Activated naive CD8-positive, alpha-beta T cell treated with anti-CD3 and anti-CD28 coated beads, Interleukin-2, amount 50 U/mL, for 24 hours (primary cell): ENCODE results near the gene NPHP4.
"Not testable (repeated sequence)": the region's sequence is repeated elsewhere in the genome, so short reads cannot be mapped to it uniquely, and the experiment has no call there.

Experiments
- ATAC-seq: fragments of 150-1000 bp; cut with Tn5 transposase; one replicate; pipeline ENCODE4 v1.10.0; 2021
- DNase-seq: peaks from one replicate; pipeline ENCODE4 v3.0.0; 2021
- H3K27ac Mint-ChIP-seq: one replicate; pipeline ENCODE4 v1.8.0; 2021; ENCODE audit warnings: mild to moderate bottlenecking, mixed read lengths
- H3K27me3 Mint-ChIP-seq: one replicate; pipeline ENCODE4 v1.8.0; 2021; ENCODE audit warnings: mixed read lengths
- H3K36me3 Mint-ChIP-seq: one replicate; pipeline ENCODE4 v1.8.0; 2021; ENCODE audit warnings: low read depth, mixed read lengths
- H3K4me1 Mint-ChIP-seq: one replicate; pipeline ENCODE4 v1.8.0; 2021; ENCODE audit warnings: mixed read lengths
- H3K4me3 Mint-ChIP-seq: one replicate; pipeline ENCODE4 v1.8.0; 2021; ENCODE audit warnings: mild to moderate bottlenecking, moderate library complexity, mixed read lengths
- H3K9me3 Mint-ChIP-seq: one replicate; pipeline ENCODE4 v1.8.0; 2021; ENCODE audit warnings: mixed read lengths

The NPHP4 gene

DNA sequence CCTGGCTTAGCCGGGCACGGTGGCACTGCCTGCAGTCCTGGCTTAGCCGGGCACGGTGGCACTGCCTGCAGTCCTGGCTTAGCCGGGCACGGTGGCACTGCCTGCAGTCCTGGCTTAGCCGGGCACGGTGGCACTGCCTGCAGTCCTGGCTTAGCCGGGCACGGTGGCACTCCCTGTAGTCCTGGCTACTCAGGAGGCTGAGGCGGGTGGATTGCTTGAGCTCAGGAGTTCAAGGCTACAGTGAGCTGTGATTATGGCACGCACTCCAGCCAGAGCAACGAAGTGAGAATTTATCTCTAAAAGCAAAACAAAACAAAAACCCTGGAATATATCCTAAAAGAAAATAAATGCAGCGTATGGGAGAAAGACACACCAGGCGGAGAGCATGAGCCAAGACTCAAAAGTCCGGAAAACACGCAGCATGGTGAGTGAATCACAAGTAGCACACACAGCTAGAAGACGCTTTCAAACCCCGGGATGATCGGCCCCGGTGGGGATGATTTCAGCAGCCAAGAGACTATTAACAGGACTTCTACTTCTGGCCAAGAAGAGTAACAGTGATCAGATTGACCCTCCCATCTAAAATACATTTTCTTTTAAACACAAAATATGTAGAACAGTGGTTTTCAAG, 69.4 kb downstream of the NPHP4 start:
- H3K4me3 Mint-ChIP-seq, H3K4me1 Mint-ChIP-seq, ATAC-seq, H3K27ac Mint-ChIP-seq, H3K27me3 Mint-ChIP-seq, DNase-seq, H3K9me3 Mint-ChIP-seq: not testable (repeated sequence)
- peaks cover 13% of the 10 kb centered on the region for H3K36me3 Mint-ChIP-seq

DNA sequence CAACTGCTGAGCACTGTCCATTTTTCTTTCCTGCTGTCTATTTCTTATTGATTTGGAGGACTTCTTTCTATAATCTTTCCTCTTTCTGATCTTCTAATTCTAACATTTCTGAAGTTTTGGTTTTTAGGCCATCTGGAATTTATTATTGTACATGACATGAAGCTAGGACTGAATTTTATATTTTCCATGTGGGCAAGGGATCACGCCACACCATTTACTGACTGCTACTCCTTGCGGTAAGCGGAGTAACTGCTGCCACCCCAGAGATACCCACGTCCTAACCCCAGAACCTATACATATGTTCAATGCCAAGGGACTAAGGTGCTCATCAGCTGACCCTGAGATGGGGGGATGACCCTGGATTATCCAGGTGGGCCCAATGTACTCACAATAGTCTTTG, 70.6 kb downstream of the NPHP4 start:
- peaks cover 6% of the 10 kb centered on the region for H3K36me3 Mint-ChIP-seq
- no peaks in the 10 kb centered on the region for H3K4me1 Mint-ChIP-seq
- no peaks in the 10 kb centered on the region for H3K27me3 Mint-ChIP-seq
- no peak overlapping the region for H3K4me3 Mint-ChIP-seq
- no peak overlapping the region for H3K27ac Mint-ChIP-seq
- no peak for DNase-seq
- H3K9me3 Mint-ChIP-seq: no peaks in the 10 kb centered on the region
- ATAC-seq: no peak

DNA sequence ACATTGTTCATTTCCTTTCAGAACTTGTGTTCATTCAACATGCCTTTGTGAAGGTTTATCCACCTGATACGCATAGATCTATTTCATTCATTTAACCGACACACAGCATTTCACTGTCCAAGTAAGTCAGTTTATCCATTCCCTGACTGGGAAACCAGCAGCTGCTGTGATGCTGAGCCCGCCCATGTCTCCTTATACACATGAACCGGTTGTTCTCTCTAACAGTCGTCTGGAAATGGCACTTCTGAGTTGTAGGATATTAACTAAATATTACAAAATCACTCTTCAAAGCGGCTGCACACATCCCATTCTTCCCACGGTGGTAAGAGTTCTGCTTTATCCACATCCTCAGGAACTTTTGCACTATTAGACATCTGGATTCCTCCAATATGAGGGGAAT, 71.1 kb downstream of the NPHP4 start:
- Mint-ChIP-seq H3K4me1 (peaks cover under 1% of the 10 kb centered on the region), H3K27ac (no peak overlapping the region), H3K27me3 (no peaks in the 10 kb centered on the region), H3K36me3 (peaks cover 6% of the 10 kb centered on the region), H3K4me3 (no peak overlapping the region), H3K9me3 (no peaks in the 10 kb centered on the region)
- DNase-seq (no peak), ATAC-seq (no peak)

DNA sequence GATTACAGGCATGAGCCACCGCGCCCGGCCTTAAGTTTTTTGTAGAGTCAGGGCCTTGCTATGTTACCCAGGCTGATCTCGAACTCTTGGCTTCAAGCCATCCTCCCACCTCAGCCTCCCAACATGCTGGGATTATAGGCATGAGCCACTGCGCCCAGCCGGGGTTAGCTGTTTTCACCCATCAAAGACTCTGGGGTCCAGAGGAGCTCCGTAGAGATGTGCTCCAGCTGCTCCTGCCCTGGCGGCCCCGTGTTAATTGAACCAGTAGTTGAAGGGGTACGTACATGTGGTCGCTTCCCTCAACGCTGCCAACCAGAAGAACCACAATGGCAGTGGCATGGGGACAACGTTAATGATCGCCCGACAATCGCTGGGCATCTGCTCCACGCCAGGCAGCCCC, 72.0 kb downstream of the NPHP4 start:
- Mint-ChIP-seq H3K4me1 (peaks cover 7% of the 10 kb centered on the region), H3K27ac (no peak overlapping the region), H3K4me3 (no peak overlapping the region), H3K36me3 (peaks cover 5% of the 10 kb centered on the region), H3K27me3 (no peaks in the 10 kb centered on the region), H3K9me3 (no peaks in the 10 kb centered on the region)
- ATAC-seq: no peak
- DNase-seq: no peak

DNA sequence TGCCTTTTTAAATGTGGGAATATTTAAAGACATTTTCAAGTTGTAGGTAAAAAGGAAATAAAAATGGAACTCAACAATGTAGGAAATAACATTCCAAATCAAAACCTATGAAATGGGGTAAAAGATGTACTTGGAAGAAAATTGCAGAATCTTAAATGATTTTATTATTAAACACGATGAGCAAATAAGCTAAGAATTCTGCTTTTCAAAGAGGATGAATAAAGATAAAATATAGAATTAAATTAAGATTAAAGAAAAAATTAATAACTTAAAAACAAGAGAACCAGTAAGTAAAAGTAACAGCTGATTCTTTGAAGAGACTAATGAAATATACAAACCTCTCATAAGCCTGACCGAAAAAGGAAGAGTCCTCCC, 74.0 kb downstream of the NPHP4 start:
- Mint-ChIP-seq H3K9me3 (no peaks in the 10 kb centered on the region), H3K27me3 (no peaks in the 10 kb centered on the region), H3K4me3 (no peak overlapping the region), H3K4me1 (peaks cover 7% of the 10 kb centered on the region), H3K36me3 (no peaks in the 10 kb centered on the region), H3K27ac (no peak overlapping the region)
- DNase-seq: no peak
- ATAC-seq: no peak

DNA sequence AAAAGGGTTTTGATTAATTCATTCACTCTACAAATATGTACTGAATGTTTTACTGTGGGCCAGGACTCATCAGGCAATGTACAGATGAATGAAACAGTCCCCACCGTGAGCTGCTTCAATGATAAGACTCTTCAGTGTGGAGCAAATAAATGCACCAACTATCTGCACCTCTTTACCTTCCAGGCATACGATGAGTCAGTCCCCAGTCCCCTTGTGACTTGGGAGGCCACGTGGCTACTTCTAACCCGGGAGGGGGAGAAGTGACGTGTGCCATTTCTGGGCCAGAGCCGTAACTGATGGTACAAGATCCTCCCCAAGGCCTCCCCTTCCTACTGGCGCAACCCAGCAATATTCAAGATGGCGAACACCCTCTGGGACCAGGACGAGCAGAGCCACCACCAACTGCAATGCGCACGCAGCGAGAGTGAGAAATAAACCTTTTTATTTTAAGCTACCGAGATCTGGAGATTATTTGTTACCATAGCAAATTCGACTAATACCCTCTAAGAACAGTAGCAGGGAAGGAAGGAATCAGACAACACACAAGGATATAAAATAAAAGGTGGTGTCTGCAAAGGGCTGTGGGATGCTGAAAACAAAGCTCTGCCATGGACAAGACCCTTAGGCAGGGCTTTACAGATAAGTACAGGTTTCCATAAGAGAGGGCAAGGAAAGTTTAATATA, 74.5 kb downstream of the NPHP4 start:
- Mint-ChIP-seq H3K9me3 (no peaks in the 10 kb centered on the region), H3K4me1 (peaks cover 7% of the 10 kb centered on the region), H3K27ac (no peak overlapping the region), H3K27me3 (no peaks in the 10 kb centered on the region), H3K4me3 (no peak overlapping the region), H3K36me3 (no peaks in the 10 kb centered on the region)
- DNase-seq: no peak
- ATAC-seq: no peak

DNA sequence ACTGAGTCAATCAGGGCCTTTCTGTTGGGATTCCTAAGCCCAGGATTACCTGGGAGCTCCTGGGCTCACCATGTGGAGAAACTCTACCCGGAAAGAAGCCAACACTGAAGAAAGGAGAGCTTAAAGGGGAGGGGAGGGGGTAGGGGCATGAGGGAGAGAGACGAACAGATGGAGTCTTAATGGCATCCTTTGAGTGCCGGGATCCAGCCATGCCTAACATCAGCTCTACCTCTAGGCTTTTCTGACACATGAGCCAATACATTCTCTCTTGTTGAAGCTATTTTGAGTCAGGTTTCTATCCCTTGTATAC, 75.0 kb downstream of the NPHP4 start:
- Mint-ChIP-seq H3K4me3 (no peak overlapping the region), H3K4me1 (peaks cover 7% of the 10 kb centered on the region), H3K36me3 (no peaks in the 10 kb centered on the region), H3K27ac (no peak overlapping the region), H3K9me3 (no peaks in the 10 kb centered on the region), H3K27me3 (no peaks in the 10 kb centered on the region)
- ATAC-seq (no peak), DNase-seq (no peak)

DNA sequence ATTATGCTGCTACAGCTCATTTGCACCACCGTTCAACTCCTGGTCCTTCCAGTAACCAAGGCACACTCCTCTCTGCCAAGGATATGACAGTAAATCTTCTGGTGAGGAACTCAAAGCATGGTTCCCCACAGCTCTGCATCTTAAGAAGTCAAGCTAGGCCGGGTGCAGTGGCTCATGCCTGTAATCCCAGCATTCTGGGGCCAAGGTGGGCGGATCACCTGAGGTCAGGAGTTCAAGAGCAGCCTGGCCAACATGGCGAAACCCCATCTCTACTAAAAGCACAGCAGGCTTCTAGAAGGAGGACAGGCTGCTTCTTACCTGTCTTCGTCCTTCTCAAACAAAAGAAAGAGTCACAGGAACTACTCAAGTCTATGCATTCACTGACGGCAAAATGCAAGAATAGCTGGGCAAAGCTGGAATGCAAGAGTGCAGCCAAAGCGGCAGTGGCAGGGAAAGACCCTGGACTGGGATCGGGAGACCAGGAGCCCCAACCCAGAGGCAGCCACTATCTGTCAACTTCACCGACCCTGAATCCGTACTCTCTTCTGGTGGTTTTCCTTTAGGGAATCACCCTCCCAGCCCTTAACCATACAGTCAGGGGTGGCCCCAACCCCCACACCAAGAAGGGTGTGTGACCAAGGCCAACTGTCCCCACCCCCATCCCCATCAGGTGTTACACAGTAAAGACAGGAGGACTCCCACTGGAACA, 75.5 kb downstream of the NPHP4 start:
- ATAC-seq (no peak), DNase-seq (no peak)
- Mint-ChIP-seq H3K4me1 (peaks cover 7% of the 10 kb centered on the region), H3K36me3 (no peaks in the 10 kb centered on the region), H3K27ac (no peak overlapping the region), H3K9me3 (no peaks in the 10 kb centered on the region), H3K27me3 (no peaks in the 10 kb centered on the region), H3K4me3 (no peak overlapping the region)

DNA sequence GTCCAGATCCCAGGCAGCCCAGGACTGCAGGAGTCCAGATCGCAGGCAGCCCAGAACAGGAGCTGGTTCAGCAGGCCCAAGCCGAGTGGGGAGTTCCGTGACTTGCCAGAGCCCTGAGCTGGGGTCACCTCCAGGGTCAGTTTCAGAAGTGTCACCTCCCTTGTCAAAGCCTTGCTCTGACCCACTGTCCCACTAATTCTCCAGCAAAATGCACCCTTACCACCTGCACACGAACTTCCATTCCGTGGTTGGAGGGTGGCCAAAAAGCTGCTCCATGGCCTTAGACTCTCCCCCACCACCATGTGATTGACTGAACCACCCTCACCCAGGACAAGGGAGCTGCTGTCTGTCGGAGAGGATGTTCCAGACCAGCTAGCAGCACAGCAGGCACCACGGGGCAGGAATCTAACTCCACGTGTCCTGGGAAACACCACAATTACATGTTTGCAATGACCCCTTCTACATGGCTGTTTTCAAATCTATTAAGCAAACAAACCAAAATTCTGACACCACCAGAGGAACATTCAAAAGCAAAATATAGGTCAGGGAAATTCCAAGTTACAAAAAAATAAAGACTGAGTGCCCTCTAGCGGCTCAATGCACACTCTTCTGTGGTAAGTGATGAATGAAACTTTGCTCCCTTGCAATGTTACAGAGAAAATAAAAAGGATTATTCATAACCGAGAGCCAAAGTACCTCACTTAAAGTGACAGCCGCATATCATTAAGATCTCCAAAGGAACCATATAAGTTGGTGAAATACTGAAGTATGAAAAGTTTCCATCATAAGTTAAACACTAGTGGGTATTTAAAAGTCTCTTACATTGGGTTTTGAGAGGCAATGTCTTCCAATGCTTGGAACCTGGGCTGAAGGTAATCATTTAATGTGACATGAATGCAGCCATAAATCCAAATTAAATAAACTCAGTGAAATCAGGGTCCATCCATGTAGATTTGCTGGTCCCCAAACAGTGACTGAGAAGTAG, 76.3 kb downstream of the NPHP4 start:
- Mint-ChIP-seq H3K4me3 (no peak overlapping the region), H3K27me3 (no peaks in the 10 kb centered on the region), H3K9me3 (no peaks in the 10 kb centered on the region), H3K4me1 (peaks cover 7% of the 10 kb centered on the region), H3K27ac (no peak overlapping the region), H3K36me3 (no peaks in the 10 kb centered on the region)
- ATAC-seq (peak; percentile 38), DNase-seq (peak; percentile 11)

DNA sequence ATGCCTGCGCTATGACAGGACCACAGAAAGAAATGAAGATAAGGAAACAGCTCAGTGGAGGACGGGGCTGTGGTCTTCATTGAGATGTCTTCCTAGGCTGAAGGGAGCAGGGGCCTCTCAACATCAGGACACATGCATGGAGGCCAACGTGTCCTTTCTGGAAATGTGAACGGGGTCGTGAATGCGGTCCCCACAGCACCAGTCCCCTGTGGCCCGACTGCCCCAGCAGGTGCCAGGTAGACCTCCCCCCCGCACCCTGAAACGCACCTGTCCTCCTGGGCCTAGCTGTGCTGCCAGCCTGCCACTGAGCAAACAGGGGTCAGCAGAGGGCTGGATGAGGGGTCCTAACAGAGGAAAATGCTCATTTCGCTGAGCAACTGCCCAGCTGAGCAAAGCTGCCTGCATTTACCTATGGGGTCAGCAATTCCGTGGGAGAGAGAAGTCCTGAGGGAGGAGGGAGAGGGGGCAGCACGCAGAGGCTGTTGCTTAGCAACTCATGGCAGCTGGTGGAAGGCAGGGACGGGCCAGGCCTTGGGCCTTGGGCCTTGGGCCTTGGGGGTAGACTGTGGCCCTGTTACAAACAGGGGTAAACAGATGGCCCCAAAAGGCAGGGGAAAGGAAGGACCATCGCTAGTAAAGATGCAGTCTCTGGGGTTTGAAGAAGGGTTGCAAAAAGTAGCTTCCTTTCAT, 77.4 kb downstream of the NPHP4 start:
- H3K36me3 Mint-ChIP-seq: no peaks in the 10 kb centered on the region
- H3K9me3 Mint-ChIP-seq: no peaks in the 10 kb centered on the region
- DNase-seq (no peak), ATAC-seq (no peak)
- H3K27me3 Mint-ChIP-seq: no peaks in the 10 kb centered on the region
- no peak overlapping the region for H3K4me3 Mint-ChIP-seq
- peaks cover 7% of the 10 kb centered on the region for H3K4me1 Mint-ChIP-seq
- H3K27ac Mint-ChIP-seq: no peak overlapping the region

DNA sequence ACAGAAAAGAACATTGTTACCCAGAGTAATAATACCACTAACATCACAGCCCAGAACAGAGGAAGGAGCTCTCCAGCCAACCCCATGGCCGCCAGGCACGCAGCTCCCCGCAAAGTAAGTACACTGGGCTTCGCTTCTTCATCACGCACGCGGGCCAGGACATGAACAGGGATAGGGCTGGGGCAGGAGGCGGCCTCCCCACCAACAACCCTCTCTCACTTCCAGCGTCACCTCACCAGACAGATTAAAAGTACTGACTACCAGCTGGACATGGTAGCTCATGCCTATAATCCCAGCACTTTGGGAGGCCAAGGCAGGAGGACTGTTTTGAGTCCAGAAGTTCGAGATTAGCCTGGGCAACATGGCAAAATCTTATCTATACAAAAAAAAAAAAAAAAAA, 78.3 kb downstream of the NPHP4 start:
- H3K27ac Mint-ChIP-seq: no peak overlapping the region
- ATAC-seq: no peak
- H3K36me3 Mint-ChIP-seq: no peaks in the 10 kb centered on the region
- no peak for DNase-seq
- no peak overlapping the region for H3K4me3 Mint-ChIP-seq
- no peaks in the 10 kb centered on the region for H3K9me3 Mint-ChIP-seq
- no peaks in the 10 kb centered on the region for H3K27me3 Mint-ChIP-seq
- H3K4me1 Mint-ChIP-seq: peaks cover 7% of the 10 kb centered on the region

DNA sequence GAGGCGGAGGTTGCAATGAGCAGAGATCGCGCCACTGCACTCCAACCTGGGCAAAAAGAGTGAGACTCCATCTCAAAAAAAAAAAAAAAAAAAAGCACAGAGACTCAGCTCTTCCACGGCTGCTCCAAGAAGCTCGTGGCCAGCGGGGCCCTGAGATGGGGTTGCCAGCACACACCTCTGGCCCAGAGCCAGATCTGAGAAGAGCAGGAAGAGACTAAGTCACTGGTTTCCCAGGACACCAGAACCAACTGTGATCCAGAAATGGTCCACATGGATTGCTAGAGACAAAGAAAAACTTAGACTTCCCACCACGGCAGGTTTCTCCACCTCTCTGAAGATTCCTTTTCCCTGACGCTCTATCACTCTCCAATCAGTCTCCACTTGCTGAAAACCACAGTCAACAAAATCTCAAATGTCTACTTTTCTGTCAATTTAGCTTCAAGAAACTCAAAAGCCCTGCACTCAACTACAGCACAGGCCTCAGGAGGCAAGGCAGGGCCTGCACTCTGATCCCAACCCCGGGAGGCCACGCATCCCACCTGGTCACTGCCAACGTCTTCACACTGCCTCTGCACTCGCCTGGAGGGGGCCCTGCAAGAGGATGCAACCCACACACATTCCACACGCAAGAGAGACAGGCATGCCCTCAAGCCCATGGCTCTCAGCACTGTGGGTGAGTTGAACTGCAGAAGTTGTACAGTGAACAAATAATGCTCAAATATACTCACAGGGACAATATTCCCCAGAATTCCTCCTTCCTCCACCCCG, 79.0 kb downstream of the NPHP4 start:
- no peak for DNase-seq
- no peak for ATAC-seq
- H3K9me3 Mint-ChIP-seq: no peaks in the 10 kb centered on the region
- H3K4me1 Mint-ChIP-seq: peaks cover 7% of the 10 kb centered on the region
- no peak overlapping the region for H3K27ac Mint-ChIP-seq
- H3K4me3 Mint-ChIP-seq: no peak overlapping the region
- no peaks in the 10 kb centered on the region for H3K36me3 Mint-ChIP-seq
- no peaks in the 10 kb centered on the region for H3K27me3 Mint-ChIP-seq

DNA sequence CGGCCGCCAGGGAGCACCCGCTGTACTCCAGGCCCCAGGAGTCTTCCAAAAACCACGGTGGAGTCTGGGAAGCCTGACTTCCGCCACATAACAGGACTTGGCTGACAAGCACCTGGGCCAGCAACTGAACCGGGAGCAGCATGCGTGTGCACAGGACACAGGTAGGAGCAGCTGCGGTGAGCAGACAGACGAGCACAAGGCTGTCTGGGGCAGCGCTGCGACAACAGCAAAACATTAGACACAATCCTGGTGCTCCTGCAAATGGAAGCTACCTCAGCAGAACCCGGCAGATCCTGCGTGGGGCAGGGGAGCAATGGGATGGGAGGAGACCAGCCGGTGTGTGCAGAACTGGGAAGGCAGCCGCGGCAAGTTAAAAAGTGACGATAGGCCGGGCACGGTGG, 80.4 kb downstream of the NPHP4 start:
- H3K9me3 Mint-ChIP-seq: no peaks in the 10 kb centered on the region
- H3K27me3 Mint-ChIP-seq: no peaks in the 10 kb centered on the region
- ATAC-seq (no peak), DNase-seq (no peak)
- H3K4me1 Mint-ChIP-seq: peaks cover 7% of the 10 kb centered on the region
- H3K36me3 Mint-ChIP-seq: no peaks in the 10 kb centered on the region
- H3K4me3 Mint-ChIP-seq: no peak overlapping the region
- H3K27ac Mint-ChIP-seq: no peak overlapping the region

DNA sequence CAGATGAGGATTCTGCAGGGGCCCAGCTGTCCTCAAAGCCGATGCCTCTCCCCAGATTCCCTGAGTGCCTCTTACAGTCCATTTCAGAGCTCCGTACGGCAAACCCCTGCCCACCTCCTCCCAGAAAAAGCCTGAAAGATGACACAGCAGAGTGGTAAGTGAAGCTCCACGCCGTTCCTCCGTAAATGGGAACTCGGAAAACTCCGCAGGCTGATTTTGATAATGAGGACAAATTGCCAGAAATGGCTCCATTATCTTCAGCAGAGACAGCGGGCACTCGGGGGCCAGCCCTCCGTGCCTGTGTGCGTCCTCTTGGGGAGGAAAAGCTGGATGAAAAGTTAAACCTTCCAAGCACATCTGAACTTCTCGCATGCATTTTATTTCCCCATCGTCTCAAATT, 81.1 kb downstream of the NPHP4 start:
- H3K4me3 Mint-ChIP-seq: no peak overlapping the region
- H3K4me1 Mint-ChIP-seq: peaks cover 6% of the 10 kb centered on the region
- H3K27ac Mint-ChIP-seq: no peak overlapping the region
- H3K9me3 Mint-ChIP-seq: no peaks in the 10 kb centered on the region
- ATAC-seq: no peak
- no peak for DNase-seq
- no peaks in the 10 kb centered on the region for H3K36me3 Mint-ChIP-seq
- no peaks in the 10 kb centered on the region for H3K27me3 Mint-ChIP-seq
